Stimulated activated CD4-positive, alpha-beta T cell treated with anti-CD3 and anti-CD28 coated beads, TNF-alpha, amount 100 ng/mL, for 4 hours (primary cell): Measurements from ENCODE around the gene SRGAP3.

Source experiments
- DNase-seq, 3 experiments: peaks; one replicate each; pipeline ENCODE4 v3.0.0-alpha.2; 2020; ENCODE audit warnings: low read depth in 3 of 3

Gene SRGAP3

GRCh38 chr3:9253327-9253726, 3.9 kb upstream of the SRGAP3 start:
- DNase-seq = no peak

- DNase-seq = no peak
Measured at GRCh38 chr3:9251055-9251786, 1.8 kb upstream of the SRGAP3 start.

GRCh38 chr3:9250236-9250635, 790 bp upstream of the SRGAP3 start:
- DNase-seq = no peak

GRCh38 chr3:9248522-9249271, 749 bp downstream of the SRGAP3 start:
- DNase-seq = no peak

GRCh38 chr3:9247941-9248521, 1.4 kb downstream of the SRGAP3 start:
- no peak for DNase-seq

GRCh38 chr3:9247361-9247940, 2.0 kb downstream of the SRGAP3 start:
- no peak for DNase-seq

- DNase-seq = no peak
Measured at GRCh38 chr3:9246189-9246588, 3.3 kb downstream of the SRGAP3 start.

GRCh38 chr3:9244495-9245183, 4.8 kb downstream of the SRGAP3 start:
- DNase-seq = no peak

GRCh38 chr3:9241956-9242355, 7.5 kb downstream of the SRGAP3 start:
- no peak for DNase-seq

GRCh38 chr3:9239680-9240079, 9.8 kb downstream of the SRGAP3 start:
- DNase-seq = no peak

- DNase-seq = no peak
Measured at GRCh38 chr3:9238721-9239295, 10.6 kb downstream of the SRGAP3 start.

GRCh38 chr3:9238276-9238675, 11.2 kb downstream of the SRGAP3 start:
- DNase-seq = no peak

GRCh38 chr3:9233814-9234600, 15.4 kb downstream of the SRGAP3 start:
- DNase-seq = no peak

GRCh38 chr3:9233101-9233500, 16.3 kb downstream of the SRGAP3 start:
- DNase-seq = no peak

GRCh38 chr3:9231937-9232336, 17.5 kb downstream of the SRGAP3 start:
- no peak for DNase-seq

- no peak for DNase-seq
Measured at GRCh38 chr3:9231471-9231870, 18.0 kb downstream of the SRGAP3 start.

- DNase-seq = no peak
Measured at GRCh38 chr3:9231006-9231405, 18.4 kb downstream of the SRGAP3 start.

- DNase-seq = no peak
Measured at GRCh38 chr3:9230596-9230995, 18.9 kb downstream of the SRGAP3 start.

GRCh38 chr3:9229879-9230278, 19.6 kb downstream of the SRGAP3 start:
- no peak for DNase-seq

GRCh38 chr3:9229325-9229724, 20.1 kb downstream of the SRGAP3 start:
- DNase-seq = no peak

- DNase-seq = no peak
Measured at GRCh38 chr3:9226326-9226725, 23.1 kb downstream of the SRGAP3 start.
